ENCODE data around the gene TMPRSS6. TPM values are rescaled to one million over a fixed set of nuclear protein-coding genes. Genes with fewer than 3 reads are reported as not detected.

TMPRSS6 gene
- total RNA-seq, 4 donors from 2014 or later, result not detected

DNA sequence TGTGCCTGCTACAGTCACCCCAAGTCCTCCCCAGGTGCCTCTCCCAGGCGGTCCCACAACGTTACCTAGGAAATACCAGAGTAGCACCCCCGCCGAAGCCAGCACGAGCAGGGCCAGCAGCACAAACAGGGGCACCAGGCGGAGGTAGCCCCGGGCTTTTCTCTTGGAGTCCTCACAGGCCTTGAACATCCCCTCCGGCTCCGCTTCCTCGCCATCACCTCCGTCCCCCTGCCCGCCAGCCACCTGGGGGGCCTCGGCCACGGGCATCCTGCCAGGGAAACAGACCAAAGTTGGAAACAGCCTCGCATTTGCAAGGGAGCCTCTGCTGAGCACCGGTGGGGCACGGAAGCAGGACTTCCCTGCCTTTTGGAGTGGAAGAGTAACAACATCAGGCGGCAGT lies 6.4 kb downstream of the TMPRSS6 start:
- TF ChIP-seq, protein P1, sequence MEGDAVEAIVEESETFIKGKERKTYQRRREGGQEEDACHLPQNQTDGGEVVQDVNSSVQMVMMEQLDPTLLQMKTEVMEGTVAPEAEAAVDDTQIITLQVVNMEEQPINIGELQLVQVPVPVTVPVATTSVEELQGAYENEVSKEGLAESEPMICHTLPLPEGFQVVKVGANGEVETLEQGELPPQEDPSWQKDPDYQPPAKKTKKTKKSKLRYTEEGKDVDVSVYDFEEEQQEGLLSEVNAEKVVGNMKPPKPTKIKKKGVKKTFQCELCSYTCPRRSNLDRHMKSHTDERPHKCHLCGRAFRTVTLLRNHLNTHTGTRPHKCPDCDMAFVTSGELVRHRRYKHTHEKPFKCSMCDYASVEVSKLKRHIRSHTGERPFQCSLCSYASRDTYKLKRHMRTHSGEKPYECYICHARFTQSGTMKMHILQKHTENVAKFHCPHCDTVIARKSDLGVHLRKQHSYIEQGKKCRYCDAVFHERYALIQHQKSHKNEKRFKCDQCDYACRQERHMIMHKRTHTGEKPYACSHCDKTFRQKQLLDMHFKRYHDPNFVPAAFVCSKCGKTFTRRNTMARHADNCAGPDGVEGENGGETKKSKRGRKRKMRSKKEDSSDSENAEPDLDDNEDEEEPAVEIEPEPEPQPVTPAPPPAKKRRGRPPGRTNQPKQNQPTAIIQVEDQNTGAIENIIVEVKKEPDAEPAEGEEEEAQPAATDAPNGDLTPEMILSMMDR (IDR thresholded peaks at IDR 0.05; ENCODE audit: low read depth), result no peak

DNA sequence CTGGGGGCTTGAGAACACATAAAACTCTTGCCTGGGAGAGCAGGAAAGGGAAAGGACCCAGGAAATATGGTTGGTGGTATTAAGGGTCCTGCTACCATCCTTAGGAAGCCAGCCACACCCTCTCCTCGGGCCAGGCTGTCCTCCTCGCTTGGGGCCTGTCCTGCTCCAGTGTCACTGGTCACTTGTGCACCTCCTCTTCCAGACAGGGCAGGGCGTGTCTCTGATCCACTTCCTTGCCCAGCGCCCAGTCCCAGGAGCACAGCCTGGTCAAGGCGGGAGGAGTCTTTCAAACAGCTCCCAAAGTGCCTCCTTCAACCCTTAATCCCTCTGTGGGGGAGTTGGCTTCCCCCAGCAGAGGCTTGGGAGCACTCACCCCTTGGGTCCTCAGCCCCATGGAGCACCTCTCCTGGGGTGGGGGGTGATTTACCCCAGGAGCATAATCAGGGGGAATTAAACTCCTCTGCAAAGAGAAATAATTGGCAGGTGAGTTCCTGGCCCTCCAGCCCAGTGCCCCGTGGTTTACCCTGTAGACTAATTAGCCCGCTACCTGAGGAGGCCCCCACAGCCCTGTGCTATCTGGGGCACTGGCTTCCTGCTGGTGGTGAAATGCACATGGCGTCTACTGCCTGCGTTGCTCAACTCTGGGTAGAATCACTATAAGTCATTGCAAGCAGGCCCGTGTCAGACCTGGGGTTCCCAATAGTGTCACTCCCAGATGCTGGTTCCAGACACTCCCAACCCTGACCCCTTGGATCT lies 8.0 kb downstream of the TMPRSS6 start:
- TF ChIP-seq, protein P1 (IDR thresholded peaks at IDR 0.05; ENCODE audit: low read depth), result no peak

DNA sequence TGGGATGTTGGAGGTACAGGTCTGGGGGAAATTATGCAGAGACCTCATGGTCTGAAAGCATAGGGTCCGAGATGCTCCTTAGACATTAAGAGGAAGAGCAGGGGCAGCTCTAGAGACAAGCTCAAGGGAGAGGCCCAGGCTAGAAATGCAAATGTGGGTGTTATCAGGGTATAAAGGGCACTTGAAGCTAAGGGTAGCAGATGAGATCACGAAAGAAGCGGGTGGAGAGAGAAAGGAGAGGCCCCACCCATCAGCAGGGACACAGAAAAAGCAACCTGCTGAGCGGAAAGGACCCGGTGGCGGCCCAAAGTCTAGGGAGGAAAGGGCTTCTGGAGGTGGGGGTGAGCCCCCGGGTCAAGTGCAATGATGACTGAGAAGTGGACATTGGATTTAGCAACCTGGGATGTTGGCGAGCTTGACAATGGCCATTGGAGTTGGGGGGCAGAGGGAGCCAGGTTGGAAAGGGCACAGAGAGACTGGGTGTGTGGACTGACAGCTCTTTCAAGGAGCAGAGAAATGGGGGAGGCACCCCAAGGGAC lies 8.9 kb downstream of the TMPRSS6 start:
- TF ChIP-seq, protein P1 (IDR thresholded peaks at IDR 0.05; ENCODE audit: low read depth), result no peak

DNA sequence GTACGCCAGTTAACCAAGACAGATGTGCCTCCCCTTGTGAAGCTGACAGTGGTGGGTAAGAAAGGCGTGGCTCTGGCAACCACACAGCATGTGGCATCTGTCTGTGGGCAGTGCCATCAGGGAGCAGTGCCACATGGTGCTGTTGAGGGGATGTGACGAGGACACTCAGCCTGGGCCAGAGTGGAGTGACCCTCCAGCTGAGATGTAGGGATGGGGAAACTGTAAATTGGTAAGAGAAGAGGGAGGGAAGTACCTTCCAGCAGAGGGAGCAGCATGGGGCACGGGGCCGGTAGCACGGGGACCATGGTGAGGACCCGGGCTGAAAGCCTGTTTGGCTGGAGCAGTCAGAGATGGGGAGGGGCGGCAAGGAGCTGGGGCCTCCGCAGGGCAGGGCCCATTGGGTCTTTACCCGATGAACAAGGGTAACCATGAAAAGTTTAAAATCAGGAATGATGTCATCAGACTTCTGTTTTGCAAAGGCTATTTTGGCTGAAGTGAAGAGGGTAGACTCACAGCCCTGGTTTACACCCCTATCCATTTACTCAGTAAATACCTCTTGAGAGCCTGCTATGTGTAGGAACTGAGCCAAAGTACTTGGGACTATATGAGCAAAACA lies 10.4 kb downstream of the TMPRSS6 start:
- TF ChIP-seq, protein P1 (IDR thresholded peaks at IDR 0.05; ENCODE audit: low read depth), result no peak

DNA sequence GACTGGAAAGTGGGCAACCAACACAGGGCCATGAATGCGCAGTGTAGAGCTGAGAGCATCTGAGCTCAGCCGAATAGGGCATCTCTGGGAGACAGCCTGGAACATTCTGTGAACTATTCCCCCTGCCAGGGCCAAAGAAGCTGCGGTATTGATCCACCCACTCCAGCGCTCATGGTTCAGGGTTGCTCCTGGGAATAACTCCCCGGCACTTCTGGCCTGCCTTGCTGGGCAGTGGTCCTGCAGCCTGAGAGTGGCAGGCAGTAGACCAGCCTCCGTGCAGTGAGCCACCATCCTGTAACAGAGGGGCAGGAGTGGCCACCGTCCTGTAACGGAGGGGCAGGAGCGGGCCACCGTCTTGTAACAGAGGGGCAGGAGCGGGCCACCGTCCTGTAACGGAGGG lies 12.2 kb downstream of the TMPRSS6 start:
- TF ChIP-seq, protein P1 (IDR thresholded peaks at IDR 0.05; ENCODE audit: low read depth), result no peak

DNA sequence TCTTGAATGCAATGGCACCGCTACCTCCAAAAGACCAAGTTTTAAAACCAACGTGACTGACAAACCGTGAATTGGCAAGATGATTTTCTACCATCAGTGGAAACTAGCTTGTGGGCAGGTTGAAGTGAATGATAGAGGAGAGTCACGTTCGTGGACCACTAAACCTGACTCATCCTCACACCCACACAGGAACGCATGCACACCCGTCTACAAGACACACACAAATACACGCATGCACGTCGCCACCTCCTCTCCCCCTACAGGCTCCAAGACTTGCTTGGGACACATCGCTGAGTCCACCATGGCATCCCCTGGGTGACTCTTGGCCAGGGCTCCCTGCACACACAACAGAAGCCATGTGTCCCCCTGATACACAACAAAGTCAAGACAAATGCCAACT lies 14.4 kb downstream of the TMPRSS6 start:
- TF ChIP-seq, protein P1 (IDR thresholded peaks at IDR 0.05; ENCODE audit: low read depth), result no peak

DNA sequence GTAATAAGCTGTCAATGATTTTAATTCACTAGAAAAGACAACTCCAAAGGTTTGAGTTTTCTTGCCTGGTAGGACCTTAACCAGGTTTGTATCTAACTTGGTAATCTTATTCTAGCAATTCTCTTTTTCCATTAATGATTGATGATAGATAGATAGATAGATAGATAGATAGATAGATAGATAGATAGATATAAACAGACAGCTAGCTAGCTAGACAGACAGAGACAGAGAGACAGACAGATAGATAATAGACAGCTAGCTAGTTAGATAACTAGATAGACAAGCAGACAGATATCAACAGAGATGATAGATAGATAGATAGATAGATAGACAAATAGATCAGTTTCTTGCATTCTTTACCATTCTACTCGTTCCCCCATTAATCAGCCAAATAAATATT lies 15.3 kb downstream of the TMPRSS6 start:
- TF ChIP-seq, protein P1 (IDR thresholded peaks at IDR 0.05; ENCODE audit: low read depth), result no peak

Data from subcutaneous adipose tissue (tissue), 4 donors.